ENCODE data around the gene CTNNBIP1. TPM values are rescaled to one million over a fixed set of nuclear protein-coding genes. Genes with fewer than 3 reads are reported as not detected.

CTNNBIP1 gene
- total RNA-seq, 1 experiment from 2014 or later = 44.4 TPM

- no peak overlapping the region for H3K4ac ChIP-seq (ENCODE audit: low read depth, low read length)
- H3K18ac ChIP-seq (ENCODE audit: insufficient read length, low read depth, low read length) = no peak overlapping the region
- no peaks in the 10 kb centered on the region; a peak in 1 of 7 replicates for H3K36me3 Mint-ChIP-seq (ENCODE audit: insufficient read depth in 1 of 3, low read depth in 3 of 3)
- no peak overlapping the region for H2BK5ac ChIP-seq (ENCODE audit: insufficient read length, low read length)
- peaks cover 3% of the 10 kb centered on the region; the same call in 1 of the 2 replicates for H3K79me2 ChIP-seq (ENCODE audit: insufficient read depth, low read length)
- H4K8ac ChIP-seq (replicated peaks; ENCODE audit: insufficient read length, low read depth, low read length) = no peak overlapping the region
- H3K9me3 ChIP-seq (ENCODE audit: control insufficient read depth, low read depth, low read length) = no peaks in the 10 kb centered on the region
- H3K23ac ChIP-seq (ENCODE audit: insufficient read length, low read depth, low read length) = no peak overlapping the region
- H4K20me1 ChIP-seq (ENCODE audit: control insufficient read depth, insufficient read depth, insufficient read length) = no peaks in the 10 kb centered on the region
- H3K56ac ChIP-seq (ENCODE audit: insufficient read length, low read depth, low read length) = no peak overlapping the region
- H3K4me2 ChIP-seq (ENCODE audit: insufficient read depth, insufficient read length, low read length) = no peak overlapping the region
- H2BK12ac ChIP-seq (ENCODE audit: insufficient read length, low read depth, low read length) = no peak overlapping the region
- H3K27ac ChIP-seq (ENCODE audit: insufficient read length, low read depth, low read length) = no peak overlapping the region
- no peak overlapping the region for H2BK120ac ChIP-seq (ENCODE audit: low read depth, low read length, poor library complexity, severe bottlenecking)
- H2BK15ac ChIP-seq (ENCODE audit: low read depth, low read length) = no peak overlapping the region
- peaks cover 20 to 32% of the 10 kb centered on the region in 2 experiments for H3K4me1 Mint-ChIP-seq
- H4K5ac ChIP-seq (ENCODE audit: insufficient read length, low read depth, low read length) = no peak overlapping the region
- 0 out of 2 replicates have a peak, but pooled peaks cover 2% of the 10 kb centered on the region for H3K4me1 ChIP-seq (ENCODE audit: insufficient read depth, low read length)
- H3K14ac ChIP-seq (ENCODE audit: insufficient read depth, low read length) = no peak overlapping the region
- peaks cover 12% of the 10 kb centered on the region for H3K23me2 ChIP-seq (ENCODE audit: insufficient read length, low read depth, low read length, poor library complexity, severe bottlenecking)
- no peak overlapping the region for H2AK5ac ChIP-seq (ENCODE audit: insufficient read length, low read length)
- H3K27me3 Mint-ChIP-seq (ENCODE audit: low read depth) = no peaks in the 10 kb centered on the region; the same call in 1 of the 2 replicates
- H3K9ac ChIP-seq (ENCODE audit: extremely low read depth, insufficient read length, low read length) = no peak overlapping the region
- H4K91ac ChIP-seq (ENCODE audit: insufficient read length, low read depth, low read length) = no peak overlapping the region
- H3K9me3 Mint-ChIP-seq = no peaks in the 10 kb centered on the region
- no CpG with 5 or more reads among the region's 2 CpGs for WGBS (ENCODE audit: extremely low coverage, insufficient read length, low lambda C conversion rate)
- no peak overlapping the region for H3T11ph ChIP-seq (ENCODE audit: low read length)
- H3K79me1 ChIP-seq (ENCODE audit: insufficient read depth, low read depth, low read length, poor library complexity, severe bottlenecking) = no peaks in the 10 kb centered on the region
- no peak overlapping the region for H2BK20ac ChIP-seq (ENCODE audit: low read depth, low read length, poor library complexity, severe bottlenecking)
- no peak for DNase-seq
- no peak for TF ChIP-seq CTCF (conservative IDR thresholded peaks at IDR 0.05)
- H3K27ac Mint-ChIP-seq = no peak overlapping the region; a peak in 1 of 7 replicates
- no peaks in the 10 kb centered on the region for H3K27me3 ChIP-seq (ENCODE audit: insufficient read depth, low read length)
- H3K4me3 Mint-ChIP-seq = no peak overlapping the region
- H2AFZ ChIP-seq (ENCODE audit: low read length) = no peak overlapping the region
Observed at GRCh38 chr1:9906466-9906865, 3.6 kb downstream of the CTNNBIP1 start.
